Adrenal gland (tissue), 5 donors: ENCODE measurements around the gene SYT4.

ENCODE experiments used
- POLR2A ChIP-seq, 2 donors: fragments of 450-650 bp; IDR thresholded peaks; one replicate each; pipeline ENCODE4 v1.6.1; 2017; ENCODE audit warnings: antibody characterized with exemption in 2 of 2, mild to moderate bottlenecking in 2 of 2, moderate library complexity in 1 of 2
- TF ChIP-seq, protein P1 (sequence below), 6 experiments: fragments of 450-650 bp in 4 of 6; fragments of 200-600 bp in 2 of 6; sonication (generic) in 1 of 6; IDR thresholded peaks; 1 replicate in 5 of 6; 2 replicates in 1 of 6; pipeline versions ENCODE4 v1.5.1 to v1.8.0; 2016 to 2021; ENCODE audit warnings: antibody characterized with exemption in 6 of 6, mild to moderate bottlenecking in 2 of 6, moderate library complexity in 1 of 6
- donor health status: DM: no; HTN: no; CAD: no.

- TF ChIP-seq, protein P1, sequence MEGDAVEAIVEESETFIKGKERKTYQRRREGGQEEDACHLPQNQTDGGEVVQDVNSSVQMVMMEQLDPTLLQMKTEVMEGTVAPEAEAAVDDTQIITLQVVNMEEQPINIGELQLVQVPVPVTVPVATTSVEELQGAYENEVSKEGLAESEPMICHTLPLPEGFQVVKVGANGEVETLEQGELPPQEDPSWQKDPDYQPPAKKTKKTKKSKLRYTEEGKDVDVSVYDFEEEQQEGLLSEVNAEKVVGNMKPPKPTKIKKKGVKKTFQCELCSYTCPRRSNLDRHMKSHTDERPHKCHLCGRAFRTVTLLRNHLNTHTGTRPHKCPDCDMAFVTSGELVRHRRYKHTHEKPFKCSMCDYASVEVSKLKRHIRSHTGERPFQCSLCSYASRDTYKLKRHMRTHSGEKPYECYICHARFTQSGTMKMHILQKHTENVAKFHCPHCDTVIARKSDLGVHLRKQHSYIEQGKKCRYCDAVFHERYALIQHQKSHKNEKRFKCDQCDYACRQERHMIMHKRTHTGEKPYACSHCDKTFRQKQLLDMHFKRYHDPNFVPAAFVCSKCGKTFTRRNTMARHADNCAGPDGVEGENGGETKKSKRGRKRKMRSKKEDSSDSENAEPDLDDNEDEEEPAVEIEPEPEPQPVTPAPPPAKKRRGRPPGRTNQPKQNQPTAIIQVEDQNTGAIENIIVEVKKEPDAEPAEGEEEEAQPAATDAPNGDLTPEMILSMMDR (IDR thresholded peaks at IDR 0.05): no peak
- no peak for TF ChIP-seq POLR2A (IDR thresholded peaks at IDR 0.05)
These were observed 44.8 kb upstream of the SYT4 start for GRCh38 chr18:43322132-43322531.
